Non-pigmented ciliary epithelial cell (primary cell): ENCODE results near the gene TEC.
"Not testable (repeated sequence)": the region's sequence is repeated elsewhere in the genome, so short reads cannot be mapped to it uniquely, and the experiment has no call there.

Experiments
- DNase-seq: peaks from one replicate; pipeline ENCODE4 v3.0.0-alpha.2; 2010; ENCODE audit warnings: low read depth

Gene TEC

GRCh38 chr4:48242511-48243195, 27.0 kb downstream of the TEC start:
- no peak for DNase-seq

GRCh38 chr4:48241731-48242130, 27.9 kb downstream of the TEC start:
- DNase-seq: no peak

GRCh38 chr4:48237996-48238645, 31.5 kb downstream of the TEC start:
- DNase-seq: no peak

- DNase-seq: no peak
Observed at GRCh38 chr4:48235050-48235449, 34.6 kb downstream of the TEC start.

GRCh38 chr4:48234575-48234974, 35.1 kb downstream of the TEC start:
- DNase-seq: no peak

- DNase-seq: no peak
Observed at GRCh38 chr4:48228949-48229348, 40.7 kb downstream of the TEC start.

- no peak for DNase-seq
Observed at GRCh38 chr4:48227662-48228061, 42.0 kb downstream of the TEC start.

- no peak for DNase-seq
Observed at GRCh38 chr4:48226199-48226598, 43.4 kb downstream of the TEC start.

- no peak for DNase-seq
Observed at GRCh38 chr4:48225368-48226141, 44.1 kb downstream of the TEC start.

GRCh38 chr4:48224606-48225005, 45.0 kb downstream of the TEC start:
- no peak for DNase-seq

GRCh38 chr4:48223633-48224295, 45.9 kb downstream of the TEC start:
- DNase-seq: no peak

- DNase-seq: no peak
Observed at GRCh38 chr4:48222491-48222890, 47.1 kb downstream of the TEC start.

GRCh38 chr4:48219430-48219829, 50.2 kb downstream of the TEC start:
- not testable (repeated sequence) for DNase-seq

GRCh38 chr4:48216563-48216962, 53.1 kb downstream of the TEC start:
- no peak for DNase-seq

- DNase-seq: no peak
Observed at GRCh38 chr4:48215977-48216376, 53.7 kb downstream of the TEC start.

- DNase-seq: no peak
Observed at GRCh38 chr4:48212165-48212564, 57.5 kb downstream of the TEC start.

GRCh38 chr4:48210966-48211328, 58.7 kb downstream of the TEC start:
- DNase-seq: no peak

GRCh38 chr4:48205626-48206025, 64.0 kb downstream of the TEC start:
- DNase-seq: no peak

- DNase-seq: no peak
Observed at GRCh38 chr4:48205107-48205506, 64.5 kb downstream of the TEC start.

- DNase-seq: no peak
Observed at GRCh38 chr4:48203819-48204218, 65.8 kb downstream of the TEC start.

- DNase-seq: no peak
Observed at GRCh38 chr4:48197643-48198237, 71.9 kb downstream of the TEC start.

GRCh38 chr4:48196758-48197504, 72.7 kb downstream of the TEC start:
- no peak for DNase-seq
